C4-2B (cell line): Measurements from ENCODE around the gene CYTH1.

ENCODE experiments used
- CTCF ChIP-seq: fragments of 450-650 bp; conservative IDR thresholded peaks from 2 replicates; pipeline ENCODE4 v1.5.1; 2017; ENCODE audit warnings: mild to moderate bottlenecking
- ZFX ChIP-seq: fragments of 450-650 bp; IDR thresholded peaks from 2 replicates; pipeline ENCODE4 v1.6.1; 2017

GRCh38 chr17:78818152-78818846 is 36.2 kb upstream of the CYTH1 start:
- TF ChIP-seq CTCF = no peak
- TF ChIP-seq ZFX = no peak
